Fibroblast of villous mesenchyme (primary cell): Measurements from ENCODE around the gene PSAP. TPM values are rescaled to one million over a fixed set of nuclear protein-coding genes. Genes with fewer than 3 reads are reported as not detected.
"Not testable (repeated sequence)": the region's sequence is repeated elsewhere in the genome, so short reads cannot be mapped to it uniquely, and the experiment has no call there.

ENCODE experiments used
- DNase-seq: peaks from one replicate; pipeline ENCODE4 v3.0.0-alpha.2; 2010; ENCODE audit warnings: low read depth
- H3K4me3 ChIP-seq: 2 replicates; pipeline ENCODE4 v1.5.1; 2011; ENCODE audit warnings: low read depth, mild to moderate bottlenecking, low read length
- total RNA-seq: library from RNA; depleted of rRNA; stranded (reverse); fragments of >200 nt; gene quantifications from 2 replicates; pipeline ENCODE4 v1.2.3, GENCODE V29; 2012
- TF ChIP-seq, protein P1 (sequence below): IDR thresholded peaks from 2 replicates; pipeline ENCODE4 v1.5.1; 2012; ENCODE audit warnings: low read depth, mild to moderate bottlenecking, low read length; ENCODE audit not compliant: insufficient read depth

PSAP gene
- total RNA-seq, 1 donor = 521 TPM

GRCh38 chr10:71854031-71854430, 3.0 kb upstream of the PSAP start:
- DNase-seq = peak; percentile 11
- H3K4me3 ChIP-seq = no peak overlapping the region
- TF ChIP-seq, protein P1, sequence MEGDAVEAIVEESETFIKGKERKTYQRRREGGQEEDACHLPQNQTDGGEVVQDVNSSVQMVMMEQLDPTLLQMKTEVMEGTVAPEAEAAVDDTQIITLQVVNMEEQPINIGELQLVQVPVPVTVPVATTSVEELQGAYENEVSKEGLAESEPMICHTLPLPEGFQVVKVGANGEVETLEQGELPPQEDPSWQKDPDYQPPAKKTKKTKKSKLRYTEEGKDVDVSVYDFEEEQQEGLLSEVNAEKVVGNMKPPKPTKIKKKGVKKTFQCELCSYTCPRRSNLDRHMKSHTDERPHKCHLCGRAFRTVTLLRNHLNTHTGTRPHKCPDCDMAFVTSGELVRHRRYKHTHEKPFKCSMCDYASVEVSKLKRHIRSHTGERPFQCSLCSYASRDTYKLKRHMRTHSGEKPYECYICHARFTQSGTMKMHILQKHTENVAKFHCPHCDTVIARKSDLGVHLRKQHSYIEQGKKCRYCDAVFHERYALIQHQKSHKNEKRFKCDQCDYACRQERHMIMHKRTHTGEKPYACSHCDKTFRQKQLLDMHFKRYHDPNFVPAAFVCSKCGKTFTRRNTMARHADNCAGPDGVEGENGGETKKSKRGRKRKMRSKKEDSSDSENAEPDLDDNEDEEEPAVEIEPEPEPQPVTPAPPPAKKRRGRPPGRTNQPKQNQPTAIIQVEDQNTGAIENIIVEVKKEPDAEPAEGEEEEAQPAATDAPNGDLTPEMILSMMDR = no peak

- TF ChIP-seq, protein P1 = no peak
- no peak for DNase-seq
These were observed 1.4 kb upstream of the PSAP start for GRCh38 chr10:71852355-71852937.

GRCh38 chr10:71851465-71852095, 529 bp upstream of the PSAP start:
- not testable (repeated sequence) for DNase-seq

More at GRCh38 chr10:71852355-71852937, 1.4 kb upstream of the PSAP start:
- H3K4me3 ChIP-seq = no peak overlapping the region

DNA sequence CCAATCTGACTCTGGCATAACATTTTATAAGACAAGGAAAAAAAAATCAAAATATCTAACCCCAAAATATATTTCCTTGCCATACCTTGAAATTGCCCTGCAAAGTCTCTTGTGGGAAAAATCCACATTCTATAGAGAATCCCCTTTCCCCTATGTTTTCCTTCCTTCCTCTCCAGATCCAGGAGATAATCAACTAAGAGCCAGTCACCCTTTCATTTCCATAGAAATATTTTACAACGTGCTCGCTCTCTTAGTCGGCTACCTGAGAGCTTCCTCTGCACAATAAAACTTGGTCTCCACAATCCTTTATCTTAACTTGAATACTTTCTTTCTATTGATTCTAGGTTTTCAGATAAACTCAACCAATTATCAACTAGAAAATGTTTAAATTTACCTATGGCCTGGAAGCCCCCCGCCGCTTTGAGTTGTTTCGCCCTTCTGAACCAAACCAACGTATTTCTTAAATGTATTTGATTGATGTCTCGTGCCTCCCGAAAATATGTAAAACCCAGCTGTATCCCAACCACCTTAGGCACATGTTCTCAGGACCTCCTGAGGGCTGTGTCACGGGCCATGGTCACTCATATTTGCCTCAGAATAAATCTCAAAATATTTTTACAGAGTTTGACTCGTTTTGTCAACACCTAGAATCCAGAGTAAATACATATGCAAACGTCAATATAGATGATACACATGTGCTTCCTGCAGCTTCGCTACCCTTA, 869 bp downstream of the PSAP start:
- TF ChIP-seq, protein P1 = no peak
- peak overlapping the region; percentile 97 for H3K4me3 ChIP-seq
- no peak for DNase-seq

More at GRCh38 chr10:71851465-71852095, 529 bp upstream of the PSAP start:
- H3K4me3 ChIP-seq = peak overlapping the region; percentile 97

- no peak for DNase-seq
- TF ChIP-seq, protein P1 = no peak
- H3K4me3 ChIP-seq = peak overlapping the region; percentile 97
These were observed 1.6 kb downstream of the PSAP start for GRCh38 chr10:71849461-71849908.

- TF ChIP-seq, protein P1 = no peak
- no peak for DNase-seq
- no peak overlapping the region for H3K4me3 ChIP-seq
These were observed 2.5 kb downstream of the PSAP start for GRCh38 chr10:71848325-71849275.
